IMR-90 (cell line): ENCODE measurements around the gene NPAS3. TPM values are rescaled to one million over a fixed set of nuclear protein-coding genes. Genes with fewer than 3 reads are reported as not detected.

ENCODE experiments used
- ATAC-seq: fragments of 200-7000 bp; cut with Tn5 transposase; 2 replicates; pipeline ENCODE4 v1.9.1; 2020; ENCODE audit warnings: low read depth, mild to moderate bottlenecking, moderate library complexity
- BruUV-seq: library from RNA; stranded (reverse); fragments of 400-500 nt; replicated peaks from 2 replicates; lab custom pipeline; 2021; lab: Mats Ljungman, UMichigan
- CTCF ChIA-PET: fragments of 300-600 bp; formaldehyde crosslinking; extraction: SDS; loops from one replicate; lab custom pipeline; 2021; ENCODE audit warnings: antibody characterized with exemption; lab: Yijun Ruan, JAX
- POLR2A ChIA-PET: fragments of 300-600 bp; sonication (Branson Sonifier 250); formaldehyde crosslinking; loops from one replicate; lab custom pipeline; 2022; ENCODE audit warnings: antibody characterized with exemption; ENCODE audit not compliant: unreplicated experiment; lab: Charles Lee
- DNase-seq: peaks from one replicate; pipeline ENCODE4 v3.0.0; 2013
- H2AFZ ChIP-seq: replicated peaks from 2 replicates; pipeline ENCODE3; 2013; ENCODE audit warnings: low read length, mild to moderate bottlenecking; ENCODE audit not compliant: poor library complexity
- H2AK5ac ChIP-seq: 2 replicates; pipeline ENCODE4 v1.6.1; 2013; ENCODE audit warnings: low read depth, low read length, inconsistent platforms
- H2AK9ac ChIP-seq: replicated peaks from 2 replicates; pipeline ENCODE3; 2013; ENCODE audit warnings: mild to moderate bottlenecking, low read depth, low read length, moderate library complexity; ENCODE audit not compliant: poor library complexity
- H2BK120ac ChIP-seq: 2 replicates; pipeline ENCODE4 v1.6.1; 2013; ENCODE audit warnings: low read depth, low read length, inconsistent platforms
- H2BK15ac ChIP-seq: 3 replicates; pipeline ENCODE4 v1.6.1; 2013; ENCODE audit warnings: low read depth, low read length, inconsistent platforms
- H2BK20ac ChIP-seq: 2 replicates; pipeline ENCODE4 v1.6.1; 2013; ENCODE audit warnings: low read depth, mild to moderate bottlenecking, inconsistent platforms, low read length, moderate library complexity
- H2BK5ac ChIP-seq: 2 replicates; pipeline ENCODE4 v1.6.1; 2013; ENCODE audit warnings: mild to moderate bottlenecking, low read depth, low read length, inconsistent platforms; ENCODE audit not compliant: poor library complexity, severe bottlenecking
- H3K14ac ChIP-seq: replicated peaks from 2 replicates; pipeline ENCODE4 v1.6.1; 2013; ENCODE audit warnings: low read depth, low read length, inconsistent platforms
- H3K18ac ChIP-seq: 2 replicates; pipeline ENCODE4 v1.6.1; 2013; ENCODE audit warnings: low read depth, low read length, control low read depth
- H3K23ac ChIP-seq: 2 replicates; pipeline ENCODE4 v1.6.1; 2013; ENCODE audit warnings: low read depth, low read length, inconsistent platforms
- H3K27ac ChIP-seq: 2 replicates; pipeline ENCODE4 v1.5.1; 2013; ENCODE audit warnings: mild to moderate bottlenecking, control low read depth, low read length; ENCODE audit not compliant: insufficient read depth
- H3K27me3 ChIP-seq: 2 replicates; pipeline ENCODE4 v1.6.1; 2013; ENCODE audit warnings: low read length; ENCODE audit not compliant: control insufficient read depth, insufficient read depth
- H3K36me3 ChIP-seq: 2 replicates; pipeline ENCODE4 v1.6.1; 2013; ENCODE audit warnings: low read length, mixed read lengths; ENCODE audit not compliant: control insufficient read depth, insufficient read depth
- H3K4ac ChIP-seq: 2 replicates; pipeline ENCODE4 v1.6.1; 2013; ENCODE audit warnings: low read depth, low read length, inconsistent platforms
- H3K4me1 ChIP-seq: 2 replicates; pipeline ENCODE4 v1.6.1; 2013; ENCODE audit warnings: low read length, mixed read lengths; ENCODE audit not compliant: control insufficient read depth, insufficient read depth
- H3K4me2 ChIP-seq: 2 replicates; pipeline ENCODE4 v1.6.1; 2013; ENCODE audit warnings: low read depth, mild to moderate bottlenecking, control low read depth, low read length, moderate library complexity
- H3K4me3 ChIP-seq: 2 replicates; pipeline ENCODE4 v1.5.1; 2013; ENCODE audit warnings: low read depth, mild to moderate bottlenecking, control low read depth, low read length, moderate library complexity; ENCODE audit not compliant: insufficient read depth
- H3K56ac ChIP-seq: 2 replicates; pipeline ENCODE4 v1.6.1; 2013; ENCODE audit warnings: low read length, inconsistent platforms; ENCODE audit not compliant: insufficient read depth; ENCODE audit errors: extremely low read depth
- H3K79me1 ChIP-seq, 2 experiments: 2 replicates each; pipeline ENCODE4 v1.6.1; 2013; ENCODE audit warnings: low read length in 2 of 2, inconsistent platforms in 1 of 2, low read depth in 1 of 2
- H3K9ac ChIP-seq: 2 replicates; pipeline ENCODE4 v1.6.1; 2013; ENCODE audit warnings: low read depth, low read length, control low read depth
- H3K9me1 ChIP-seq: 2 replicates; pipeline ENCODE4 v1.6.1; 2013; ENCODE audit warnings: low read length, inconsistent platforms; ENCODE audit not compliant: insufficient read depth
- H3K9me3 ChIP-seq: 2 replicates; pipeline ENCODE4 v1.6.1; 2013; ENCODE audit warnings: low read length; ENCODE audit not compliant: control insufficient read depth, insufficient read depth
- H4K20me1 ChIP-seq: 2 replicates; pipeline ENCODE4 v1.6.1; 2013; ENCODE audit warnings: low read length, inconsistent platforms; ENCODE audit not compliant: insufficient read depth
- H4K5ac ChIP-seq: 2 replicates; pipeline ENCODE4 v1.6.1; 2013; ENCODE audit warnings: mild to moderate bottlenecking, low read depth, low read length, control low read depth
- H4K8ac ChIP-seq, 2 experiments: 2 replicates each; pipeline ENCODE4 v1.6.1; 2013; ENCODE audit warnings: low read depth in 2 of 2, low read length in 2 of 2, control low read depth in 1 of 2, inconsistent platforms in 1 of 2
- H4K91ac ChIP-seq: 2 replicates; pipeline ENCODE4 v1.6.1; 2013; ENCODE audit warnings: low read depth, low read length, inconsistent platforms; ENCODE audit not compliant: insufficient read depth
- BHLHE40 ChIP-seq: fragments of 150-350 bp; IDR thresholded peaks from 2 replicates; pipeline ENCODE4 v1.6.1; 2016; ENCODE audit warnings: mild to moderate bottlenecking, low read depth, low read length
- CEBPB ChIP-seq: IDR thresholded peaks from 2 replicates; pipeline ENCODE4 v1.6.1; 2012; ENCODE audit warnings: low read depth, low read length, improper control_type of control experiment
- CHD1 ChIP-seq: IDR thresholded peaks from 2 replicates; pipeline ENCODE4 v1.6.1; 2012; ENCODE audit warnings: low read depth, low read length, improper control_type of control experiment
- FOS ChIP-seq: fragments of 150-350 bp; IDR thresholded peaks from 2 replicates; pipeline ENCODE4 v1.6.1; 2016; ENCODE audit warnings: low read depth, low read length
- MAFK ChIP-seq: IDR thresholded peaks from 2 replicates; pipeline ENCODE4 v1.6.1; 2012; ENCODE audit warnings: low read depth, low read length, improper control_type of control experiment
- MAZ ChIP-seq: IDR thresholded peaks from 2 replicates; pipeline ENCODE4 v1.6.1; 2012; ENCODE audit warnings: low read depth, mild to moderate bottlenecking, low read length, improper control_type of control experiment, moderate library complexity, borderline replicate concordance
- MXI1 ChIP-seq: IDR thresholded peaks from 2 replicates; pipeline ENCODE4 v1.6.1; 2012; ENCODE audit warnings: low read depth, mild to moderate bottlenecking, low read length, moderate library complexity, borderline replicate concordance
- NFE2L2 ChIP-seq: fragments of 150-350 bp; IDR thresholded peaks from 2 replicates; pipeline ENCODE4 v1.6.1; 2016; ENCODE audit warnings: low read depth, mild to moderate bottlenecking, low read length
- POLR2A ChIP-seq: IDR thresholded peaks from 2 replicates; pipeline ENCODE4 v1.6.1; 2012; ENCODE audit warnings: mild to moderate bottlenecking, low read depth, low read length
- RAD21 ChIP-seq: IDR thresholded peaks from 2 replicates; pipeline ENCODE4 v1.6.1; 2012; ENCODE audit warnings: low read length, improper control_type of control experiment
- RCOR1 ChIP-seq: IDR thresholded peaks from 2 replicates; pipeline ENCODE4 v1.6.1; 2012; ENCODE audit warnings: mild to moderate bottlenecking, low read length, improper control_type of control experiment; ENCODE audit not compliant: insufficient replicate concordance
- RFX5 ChIP-seq: IDR thresholded peaks from 2 replicates; pipeline ENCODE4 v1.8.0; 2012; ENCODE audit warnings: low read depth, mild to moderate bottlenecking, low read length, moderate library complexity
- SMC3 ChIP-seq: fragments of 150-350 bp; IDR thresholded peaks from 2 replicates; pipeline ENCODE4 v1.6.1; 2016; ENCODE audit warnings: low read depth, mild to moderate bottlenecking, antibody characterized with exemption, low read length, moderate library complexity
- USF2 ChIP-seq: fragments of 150-350 bp; IDR thresholded peaks from 2 replicates; pipeline ENCODE4 v1.6.1; 2017; ENCODE audit warnings: mild to moderate bottlenecking, antibody characterized with exemption, low read length, low read depth
- WGBS, 2 experiments: methylation state at CpG; one replicate each; pipeline versions ENCODE4 v1.1.5 to v1.1.7; 2013; ENCODE audit warnings: missing lambda C conversion rate in 2 of 2; ENCODE audit not compliant: insufficient read length in 1 of 2; ENCODE audit errors: extremely low coverage in 2 of 2; 5-methylcytosine and 5-hydroxymethylcytosine counted together
- dilution Hi-C: fragments of 300-500 bp; cut with HindIII; formaldehyde crosslinking; loops from one replicate; pipeline ENCODE4 v1.14.3; 2018; ENCODE audit warnings: low sequenced_read_pairs; ENCODE audit not compliant: unreplicated experiment
- in situ Hi-C: fragments of 300-500 bp; cut with MboI; formaldehyde crosslinking; loops from 3 replicates; pipeline ENCODE4 v1.14.3; 2019; ENCODE audit warnings: low sequenced_read_pairs, inconsistent platforms, mixed read lengths
- intact Hi-C: fragments of 100-400 bp; cut with micrococcal nuclease; formaldehyde crosslinking; loops from 2 replicates; pipeline ENCODE4 v1.10.0; 2022
- polyA plus RNA-seq, 3 experiments: library from polyadenylated mRNA; depleted of rRNA; stranded (reverse); fragments of >200 nt; gene quantifications; 2 replicates each; pipeline ENCODE4 v1.2.3, GENCODE V29; 2012; ENCODE audit warnings: low replicate concordance in 1 of 3
- total RNA-seq: library from RNA; depleted of rRNA; stranded (reverse); fragments of >200 nt; gene quantifications from 2 replicates; pipeline ENCODE4 v1.2.3, GENCODE V29; 2012
- TF ChIP-seq, protein P1 (sequence below): conservative IDR thresholded peaks from 2 replicates; pipeline ENCODE4 v1.5.1; 2012; ENCODE audit warnings: mild to moderate bottlenecking, low read depth, low read length, improper control_type of control experiment
- TF ChIP-seq, protein P2 (sequence below): fragments of 150-350 bp; IDR thresholded peaks from 2 replicates; pipeline ENCODE4 v1.6.1; 2016; ENCODE audit warnings: low read depth, mild to moderate bottlenecking, low read length, moderate library complexity, borderline replicate concordance

The NPAS3 gene
- total and polyA plus RNA-seq, 2 of the 4 experiments (the other 2 are of a cell fraction) = not detected

GRCh38 chr14:33754261-33754660, 815.6 kb downstream of the NPAS3 start:
- Histone ChIP-seq H2BK15ac (no peak overlapping the region), H4K8ac (no peak overlapping the region), H2BK5ac (no peak overlapping the region), H3K9ac (no peak overlapping the region), H3K4me1 (no peaks in the 10 kb centered on the region), H3K4me2 (no peak overlapping the region), H3K23ac (no peak overlapping the region), H3K4me3 (no peak overlapping the region), H4K20me1 (no peaks in the 10 kb centered on the region), H2BK20ac (no peak overlapping the region), H3K4ac (no peak overlapping the region), H4K5ac (no peak overlapping the region), H2BK120ac (no peak overlapping the region), H3K36me3 (no peaks in the 10 kb centered on the region), H4K91ac (no peak overlapping the region), H3K9me3 (no peaks in the 10 kb centered on the region), H3K9me1 (no peaks in the 10 kb centered on the region), H3K56ac (no peak overlapping the region), H3K18ac (no peak overlapping the region), H3K79me1 (no peaks in the 10 kb centered on the region), H3K27ac (no peak overlapping the region), H3K14ac (no peak overlapping the region), H2AFZ (no peak overlapping the region), H2AK5ac (no peak overlapping the region), H3K27me3 (no peaks in the 10 kb centered on the region), H2AK9ac (no peak overlapping the region)
- dilution Hi-C loops = no loop called here
- ChIA-PET POLR2A (no interaction called here), CTCF (no interaction called here)
- in situ Hi-C loops = no loop called here
- no peak for TF ChIP-seq USF2
- TF ChIP-seq, protein P1, sequence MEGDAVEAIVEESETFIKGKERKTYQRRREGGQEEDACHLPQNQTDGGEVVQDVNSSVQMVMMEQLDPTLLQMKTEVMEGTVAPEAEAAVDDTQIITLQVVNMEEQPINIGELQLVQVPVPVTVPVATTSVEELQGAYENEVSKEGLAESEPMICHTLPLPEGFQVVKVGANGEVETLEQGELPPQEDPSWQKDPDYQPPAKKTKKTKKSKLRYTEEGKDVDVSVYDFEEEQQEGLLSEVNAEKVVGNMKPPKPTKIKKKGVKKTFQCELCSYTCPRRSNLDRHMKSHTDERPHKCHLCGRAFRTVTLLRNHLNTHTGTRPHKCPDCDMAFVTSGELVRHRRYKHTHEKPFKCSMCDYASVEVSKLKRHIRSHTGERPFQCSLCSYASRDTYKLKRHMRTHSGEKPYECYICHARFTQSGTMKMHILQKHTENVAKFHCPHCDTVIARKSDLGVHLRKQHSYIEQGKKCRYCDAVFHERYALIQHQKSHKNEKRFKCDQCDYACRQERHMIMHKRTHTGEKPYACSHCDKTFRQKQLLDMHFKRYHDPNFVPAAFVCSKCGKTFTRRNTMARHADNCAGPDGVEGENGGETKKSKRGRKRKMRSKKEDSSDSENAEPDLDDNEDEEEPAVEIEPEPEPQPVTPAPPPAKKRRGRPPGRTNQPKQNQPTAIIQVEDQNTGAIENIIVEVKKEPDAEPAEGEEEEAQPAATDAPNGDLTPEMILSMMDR = no peak
- no peak for TF ChIP-seq MAFK
- TF ChIP-seq MXI1 = no peak
- TF ChIP-seq MAZ = no peak
- TF ChIP-seq POLR2A = no peak
- no peak for TF ChIP-seq RFX5
- TF ChIP-seq FOS = no peak
- TF ChIP-seq BHLHE40 = no peak
- TF ChIP-seq RAD21 = no peak
- TF ChIP-seq, protein P2, sequence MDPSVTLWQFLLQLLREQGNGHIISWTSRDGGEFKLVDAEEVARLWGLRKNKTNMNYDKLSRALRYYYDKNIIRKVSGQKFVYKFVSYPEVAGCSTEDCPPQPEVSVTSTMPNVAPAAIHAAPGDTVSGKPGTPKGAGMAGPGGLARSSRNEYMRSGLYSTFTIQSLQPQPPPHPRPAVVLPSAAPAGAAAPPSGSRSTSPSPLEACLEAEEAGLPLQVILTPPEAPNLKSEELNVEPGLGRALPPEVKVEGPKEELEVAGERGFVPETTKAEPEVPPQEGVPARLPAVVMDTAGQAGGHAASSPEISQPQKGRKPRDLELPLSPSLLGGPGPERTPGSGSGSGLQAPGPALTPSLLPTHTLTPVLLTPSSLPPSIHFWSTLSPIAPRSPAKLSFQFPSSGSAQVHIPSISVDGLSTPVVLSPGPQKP = no peak
- TF ChIP-seq SMC3 = no peak
- TF ChIP-seq NFE2L2 = no peak
- no peak for TF ChIP-seq CHD1
- TF ChIP-seq CEBPB = no peak
- no peak for TF ChIP-seq RCOR1
- BruUV-seq = no TSS peak
- DNase-seq = no peak
- intact Hi-C loops = no loop called here
- no CpG with 5 or more reads among the region's 4 CpGs for WGBS, 2 experiments
- ATAC-seq = no peak
